C4-2B (cell line): ENCODE results near the gene LARGE1.

ENCODE experiments used
- H3K27ac ChIP-seq: fragments of 450-650 bp; 2 replicates; pipeline ENCODE4 v1.5.1; 2017
- CTCF ChIP-seq: fragments of 450-650 bp; conservative IDR thresholded peaks from 2 replicates; pipeline ENCODE4 v1.5.1; 2017; ENCODE audit warnings: mild to moderate bottlenecking
- ZFX ChIP-seq: fragments of 450-650 bp; IDR thresholded peaks from 2 replicates; pipeline ENCODE4 v1.6.1; 2017

The LARGE1 gene

DNA sequence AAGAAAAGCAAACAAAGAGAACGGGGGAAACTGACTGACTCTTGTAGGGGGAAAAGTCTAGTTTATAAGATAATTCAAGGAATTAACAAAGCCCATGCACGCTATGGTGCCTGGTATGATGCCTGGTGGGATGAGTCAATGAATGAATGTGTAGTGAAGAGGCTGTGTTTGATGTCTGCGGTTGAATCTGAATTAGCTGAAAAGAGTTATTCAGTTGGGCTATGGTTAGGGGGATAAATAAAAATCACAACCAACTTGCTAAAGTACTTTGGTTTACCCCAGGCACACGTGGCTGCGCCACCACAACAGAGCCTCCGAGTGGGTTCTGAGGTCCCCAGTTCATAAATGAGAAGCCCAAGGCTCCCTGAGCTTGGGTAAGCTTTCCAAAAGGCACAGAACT is 492.8 kb downstream of the LARGE1 start:
- H3K27ac ChIP-seq = no peak overlapping the region

DNA sequence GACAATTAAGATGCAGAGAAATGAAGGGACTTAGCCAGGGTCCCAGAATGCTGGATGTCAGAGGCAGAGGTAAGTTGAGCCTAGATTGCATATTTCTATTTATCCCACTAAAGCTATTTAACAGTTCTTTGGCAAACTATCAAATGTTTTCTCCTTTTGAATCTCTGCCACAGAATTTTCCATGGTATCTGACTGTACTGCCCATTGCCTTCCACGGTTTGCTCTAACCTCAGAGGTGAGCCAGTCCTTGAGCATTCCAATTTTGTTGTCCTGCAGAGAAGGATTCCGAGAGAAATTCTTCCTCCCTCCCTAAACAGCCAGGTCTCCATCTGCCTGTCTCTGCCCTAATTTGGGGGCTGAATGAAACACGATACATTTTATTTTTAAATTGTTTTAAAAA is 493.8 kb downstream of the LARGE1 start:
- H3K27ac ChIP-seq = no peak overlapping the region
- TF ChIP-seq ZFX (no peak), CTCF (no peak)

More for the DNA sequence above, 492.8 kb downstream of the LARGE1 start:
- TF ChIP-seq ZFX (no peak), CTCF (no peak)

DNA sequence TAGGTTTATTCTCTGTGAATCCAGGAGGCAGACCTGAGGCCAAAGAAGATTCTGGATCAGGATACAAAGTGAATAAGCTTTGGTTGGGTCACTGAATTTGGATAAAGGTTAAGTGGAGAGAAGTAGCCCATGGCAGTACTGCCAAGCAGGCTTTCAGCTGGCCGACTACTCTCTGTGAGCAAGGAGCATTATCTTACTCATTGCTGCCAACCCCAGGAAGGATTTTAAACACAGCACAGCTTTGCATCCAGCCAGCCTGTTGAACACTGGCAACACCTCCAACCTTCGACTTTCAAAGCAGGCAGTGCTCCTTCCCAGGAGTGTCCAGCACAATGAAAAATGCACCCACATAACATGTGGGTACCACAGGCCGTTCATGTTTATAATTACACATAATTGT is 498.4 kb downstream of the LARGE1 start:
- no peak overlapping the region for H3K27ac ChIP-seq
- no peak for TF ChIP-seq CTCF
- no peak for TF ChIP-seq ZFX

DNA sequence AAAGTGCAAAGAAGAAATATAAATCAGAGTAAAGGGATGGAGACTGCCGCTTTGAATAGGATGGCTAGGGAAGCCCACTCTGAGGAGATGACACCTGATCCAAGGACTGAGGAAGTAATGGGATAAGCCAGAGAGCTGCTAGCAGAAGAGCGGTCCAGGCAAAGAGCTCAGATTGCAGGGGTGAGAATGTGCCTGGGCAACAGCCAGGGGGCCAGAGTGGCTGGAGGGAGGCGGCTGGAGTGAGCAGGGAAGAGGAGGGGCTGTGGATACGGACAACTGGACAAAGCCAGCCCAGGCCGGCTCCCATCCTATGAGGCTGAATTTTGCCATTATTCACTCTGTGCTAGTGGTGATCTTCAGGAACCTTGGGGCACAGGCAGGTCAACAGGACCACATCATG is 501.8 kb downstream of the LARGE1 start:
- no peak for TF ChIP-seq ZFX
- no peak for TF ChIP-seq CTCF
- H3K27ac ChIP-seq = no peak overlapping the region

- TF ChIP-seq ZFX (no peak), CTCF (no peak)
- no peak overlapping the region for H3K27ac ChIP-seq
Measured at GRCh38 chr22:33415401-33415800, 504.9 kb downstream of the LARGE1 start.

DNA sequence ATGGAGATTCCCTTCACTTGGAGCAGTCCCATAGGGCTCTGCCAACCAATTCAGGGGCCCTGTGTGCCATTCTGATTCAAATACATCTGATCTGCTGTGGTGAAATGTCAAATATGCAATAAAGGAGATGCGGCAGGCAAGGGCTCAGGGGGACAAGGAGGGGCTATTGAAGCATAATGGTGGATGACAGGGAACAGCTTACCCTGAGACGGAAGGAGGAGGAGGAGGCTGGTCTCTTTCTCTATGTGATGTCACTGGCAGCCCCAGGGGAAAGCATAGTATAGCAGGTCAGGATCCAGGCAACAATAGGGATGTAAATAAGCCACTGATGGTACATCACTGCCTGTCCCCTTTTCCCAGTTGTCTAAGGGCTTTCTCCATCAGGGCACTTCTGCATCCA is 511.2 kb downstream of the LARGE1 start:
- TF ChIP-seq ZFX = no peak
- no peak for TF ChIP-seq CTCF
- no peak overlapping the region for H3K27ac ChIP-seq

GRCh38 chr22:33405194-33405593 is 515.1 kb downstream of the LARGE1 start:
- H3K27ac ChIP-seq = no peak overlapping the region
- TF ChIP-seq CTCF (no peak), ZFX (no peak)
